HG02623 (cell line): ENCODE results near the gene BST2.

Experiments
- ATAC-seq: cut with Tn5 transposase; IDR thresholded peaks from one replicate; pipeline ENCODE4 v1.9.1; 2021; ENCODE audit warnings: moderate library complexity; ENCODE audit not compliant: unreplicated experiment

BST2 gene

GRCh38 chr19:17419621-17420474, 14.4 kb upstream of the BST2 start, which contains the start of gene MVB12A:
TSS of gene MVB12A (plus strand) at chr19:17420047. CDS start at chr19:17420136, 89 bp downstream.
- peak; percentile 76 for ATAC-seq

- no peak for ATAC-seq
Observed at GRCh38 chr19:17419154-17419620, 13.8 kb upstream of the BST2 start.

GRCh38 chr19:17418710-17419109, 13.3 kb upstream of the BST2 start:
- ATAC-seq = no peak

- no peak for ATAC-seq
Observed at GRCh38 chr19:17415121-17415520, 9.7 kb upstream of the BST2 start.

- no peak for ATAC-seq
Observed at GRCh38 chr19:17414097-17414496, 8.7 kb upstream of the BST2 start.

GRCh38 chr19:17411801-17412200, 6.4 kb upstream of the BST2 start:
- no peak for ATAC-seq

- ATAC-seq = no peak
Observed at GRCh38 chr19:17409990-17410389, 4.6 kb upstream of the BST2 start.

- ATAC-seq = no peak
Observed at GRCh38 chr19:17406887-17407196, 1.4 kb upstream of the BST2 start.

GRCh38 chr19:17406046-17406886, 836 bp upstream of the BST2 start:
- ATAC-seq = no peak

GRCh38 chr19:17404621-17405249, 695 bp downstream of the BST2 start:
- ATAC-seq = no peak

- ATAC-seq = no peak
Observed at GRCh38 chr19:17404015-17404414, 1.4 kb downstream of the BST2 start.

- no peak for ATAC-seq
Observed at GRCh38 chr19:17402982-17403855, 2.2 kb downstream of the BST2 start.

GRCh38 chr19:17401628-17402027, 3.8 kb downstream of the BST2 start:
- ATAC-seq = no peak

GRCh38 chr19:17398902-17399527, 6.4 kb downstream of the BST2 start:
- ATAC-seq = no peak

GRCh38 chr19:17394891-17395415, 10.5 kb downstream of the BST2 start:
- no peak for ATAC-seq

- ATAC-seq = no peak
Observed at GRCh38 chr19:17393914-17394313, 11.5 kb downstream of the BST2 start, which contains the start of gene CCDC194. TSS of gene CCDC194 (minus strand) at chr19:17394196. CDS start at chr19:17394158, 38 bp downstream.

GRCh38 chr19:17393002-17393401, 12.4 kb downstream of the BST2 start:
- no peak for ATAC-seq

- ATAC-seq = no peak
Observed at GRCh38 chr19:17391371-17392151, 13.9 kb downstream of the BST2 start.
